Rectal smooth muscle tissue (tissue), 1 donor: Measurements from ENCODE around the gene PEX14.

Experiments
- H3K27ac ChIP-seq: one replicate; pipeline ENCODE4 v1.7.0; 2013; ENCODE audit warnings: low read depth, low read length, inconsistent platforms
- H3K27me3 ChIP-seq: one replicate; pipeline ENCODE4 v1.7.0; 2013; ENCODE audit warnings: low read length; ENCODE audit not compliant: control insufficient read depth, insufficient read depth
- H3K36me3 ChIP-seq: one replicate; pipeline ENCODE4 v1.7.0; 2013; ENCODE audit warnings: low read length; ENCODE audit not compliant: control insufficient read depth, insufficient read depth
- H3K4me1 ChIP-seq: one replicate; pipeline ENCODE4 v1.7.0; 2013; ENCODE audit warnings: low read length; ENCODE audit not compliant: control insufficient read depth, insufficient read depth
- H3K4me3 ChIP-seq: one replicate; pipeline ENCODE4 v1.7.0; 2013; ENCODE audit warnings: low read length
- H3K9ac ChIP-seq: one replicate; pipeline ENCODE4 v1.7.0; 2013; ENCODE audit warnings: low read length

Gene PEX14

GRCh38 chr1:10626791-10627410 is 152.2 kb downstream of the PEX14 start:
- Histone ChIP-seq H3K27ac (no peak overlapping the region), H3K36me3 (peaks cover 6% of the 10 kb centered on the region), H3K27me3 (no peaks in the 10 kb centered on the region), H3K4me1 (peaks cover 5% of the 10 kb centered on the region), H3K4me3 (no peak overlapping the region), H3K9ac (no peak overlapping the region)

- peaks cover 6% of the 10 kb centered on the region for H3K36me3 ChIP-seq
- H3K4me3 ChIP-seq: no peak overlapping the region
- peak overlapping the region; percentile 71 for H3K27ac ChIP-seq
- H3K4me1 ChIP-seq: peaks cover 5% of the 10 kb centered on the region
- no peaks in the 10 kb centered on the region for H3K27me3 ChIP-seq
- H3K9ac ChIP-seq: no peak overlapping the region
Measured at GRCh38 chr1:10628685-10629084, 153.9 kb downstream of the PEX14 start.

DNA sequence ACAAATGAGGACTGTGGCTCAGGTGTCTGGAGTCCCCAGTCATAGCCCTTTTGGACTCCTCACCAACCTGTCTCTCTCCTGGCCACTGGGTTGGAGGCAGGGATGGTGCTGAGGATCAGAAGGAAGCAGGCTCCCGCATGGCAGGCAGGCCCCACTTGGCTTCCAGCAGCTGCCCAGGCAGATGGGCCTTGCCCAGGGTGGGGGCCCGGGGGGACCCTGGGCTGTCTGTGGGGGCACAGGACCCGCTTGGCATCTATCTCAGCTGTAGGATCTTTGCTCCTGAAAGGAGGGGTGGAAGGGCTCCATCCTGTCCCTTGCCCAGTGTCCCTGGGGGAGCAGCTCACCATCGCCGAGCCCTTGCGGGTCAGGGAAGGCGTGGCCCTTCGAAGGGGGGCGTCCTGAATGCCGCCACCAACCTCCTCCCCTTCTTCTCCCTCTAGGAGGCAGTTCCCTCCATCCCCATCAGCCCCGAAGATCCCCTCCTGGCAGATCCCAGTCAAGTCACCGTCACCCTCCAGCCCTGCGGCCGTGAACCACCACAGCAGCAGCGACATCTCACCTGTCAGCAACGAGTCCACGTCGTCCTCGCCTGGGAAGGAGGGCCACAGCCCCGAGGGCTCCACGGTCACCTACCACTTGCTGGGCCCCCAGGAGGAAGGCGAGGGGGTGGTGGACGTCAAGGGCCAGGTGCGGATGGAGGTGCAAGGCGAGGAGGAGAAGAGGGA is 154.5 kb downstream of the PEX14 start:
- peaks cover 6% of the 10 kb centered on the region for H3K36me3 ChIP-seq
- no peak overlapping the region for H3K9ac ChIP-seq
- peaks cover 5% of the 10 kb centered on the region for H3K4me1 ChIP-seq
- H3K27me3 ChIP-seq: no peaks in the 10 kb centered on the region
- H3K27ac ChIP-seq: peak overlapping the region; percentile 71
- no peak overlapping the region for H3K4me3 ChIP-seq

GRCh38 chr1:10629816-10630571 is 155.2 kb downstream of the PEX14 start:
- Histone ChIP-seq H3K36me3 (peaks cover 2% of the 10 kb centered on the region), H3K4me3 (no peak overlapping the region), H3K4me1 (peaks cover 7% of the 10 kb centered on the region), H3K27ac (no peak overlapping the region), H3K9ac (no peak overlapping the region), H3K27me3 (no peaks in the 10 kb centered on the region)

- H3K36me3 ChIP-seq: peaks cover 2% of the 10 kb centered on the region
- peak overlapping the region; percentile 7 for H3K27ac ChIP-seq
- H3K4me3 ChIP-seq: no peak overlapping the region
- peaks cover 12% of the 10 kb centered on the region for H3K4me1 ChIP-seq
- no peaks in the 10 kb centered on the region for H3K27me3 ChIP-seq
- H3K9ac ChIP-seq: no peak overlapping the region
Measured at GRCh38 chr1:10630661-10631120, 155.9 kb downstream of the PEX14 start.

DNA sequence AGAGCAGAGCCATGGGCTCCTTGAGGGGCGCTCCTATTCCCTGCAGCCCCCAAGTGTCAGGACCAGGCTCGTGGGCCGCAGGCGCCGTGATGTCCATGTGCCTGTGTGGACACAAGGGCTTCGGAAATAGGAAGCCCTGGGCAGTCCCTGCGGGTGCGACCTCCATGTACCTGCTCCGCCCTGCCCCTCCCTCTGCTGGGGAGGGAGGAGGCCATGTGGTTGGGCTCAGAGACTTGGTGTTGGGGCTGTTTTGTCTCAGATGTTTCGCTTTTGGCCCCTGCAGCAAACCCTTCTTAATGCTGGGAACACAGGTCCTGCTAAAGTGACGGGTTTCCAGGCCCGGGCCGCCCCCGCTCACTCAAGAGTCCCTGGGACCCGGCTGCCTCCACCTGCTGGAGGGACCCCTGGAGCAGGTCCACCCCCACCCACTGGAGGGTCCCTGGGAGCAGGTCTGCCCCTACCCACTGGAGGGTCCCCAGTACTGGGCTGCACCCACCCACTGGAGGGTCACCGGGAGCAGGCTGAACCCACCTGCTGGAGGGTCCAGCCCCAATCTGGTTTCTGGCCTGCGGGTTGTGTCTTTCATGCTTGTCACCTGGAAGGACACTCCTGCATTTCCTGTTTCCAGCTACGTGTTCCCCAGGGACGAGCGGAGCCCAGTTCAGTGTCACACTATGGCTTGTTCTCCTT is 156.5 kb downstream of the PEX14 start:
- H3K4me1 ChIP-seq: peaks cover 15% of the 10 kb centered on the region
- peak overlapping the region; percentile 7 for H3K27ac ChIP-seq
- peaks cover 2% of the 10 kb centered on the region for H3K36me3 ChIP-seq
- no peak overlapping the region for H3K4me3 ChIP-seq
- no peaks in the 10 kb centered on the region for H3K27me3 ChIP-seq
- H3K9ac ChIP-seq: no peak overlapping the region

GRCh38 chr1:10631811-10632593 is 157.3 kb downstream of the PEX14 start:
- Histone ChIP-seq H3K27ac (peak overlapping the region; percentile 7), H3K36me3 (peaks cover 2% of the 10 kb centered on the region), H3K27me3 (no peaks in the 10 kb centered on the region), H3K4me1 (peaks cover 17% of the 10 kb centered on the region), H3K9ac (no peak overlapping the region), H3K4me3 (no peak overlapping the region)

DNA sequence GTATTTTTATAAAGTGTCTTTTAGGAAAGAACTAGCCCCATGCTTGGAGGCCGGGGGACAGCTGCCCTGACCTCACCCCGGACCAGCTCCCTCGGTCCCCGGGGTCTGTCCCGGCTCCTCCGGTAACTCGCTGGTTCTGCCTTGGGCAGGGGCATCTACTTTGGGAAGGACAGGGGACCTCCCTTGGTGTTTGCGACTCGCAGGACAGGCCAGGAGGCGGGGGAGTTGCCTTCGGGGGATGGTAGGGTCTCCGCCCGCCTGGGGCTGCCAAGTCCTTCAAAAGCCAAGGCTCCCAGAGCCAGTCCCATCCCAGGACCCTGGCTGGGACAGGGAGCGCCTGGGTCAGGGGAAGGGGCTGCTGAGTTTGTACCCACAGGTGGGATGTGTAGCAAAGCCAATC is 157.9 kb downstream of the PEX14 start:
- H3K4me3 ChIP-seq: no peak overlapping the region
- H3K36me3 ChIP-seq: no peaks in the 10 kb centered on the region
- no peak overlapping the region for H3K27ac ChIP-seq
- H3K27me3 ChIP-seq: no peaks in the 10 kb centered on the region
- H3K9ac ChIP-seq: no peak overlapping the region
- peaks cover 17% of the 10 kb centered on the region for H3K4me1 ChIP-seq

DNA sequence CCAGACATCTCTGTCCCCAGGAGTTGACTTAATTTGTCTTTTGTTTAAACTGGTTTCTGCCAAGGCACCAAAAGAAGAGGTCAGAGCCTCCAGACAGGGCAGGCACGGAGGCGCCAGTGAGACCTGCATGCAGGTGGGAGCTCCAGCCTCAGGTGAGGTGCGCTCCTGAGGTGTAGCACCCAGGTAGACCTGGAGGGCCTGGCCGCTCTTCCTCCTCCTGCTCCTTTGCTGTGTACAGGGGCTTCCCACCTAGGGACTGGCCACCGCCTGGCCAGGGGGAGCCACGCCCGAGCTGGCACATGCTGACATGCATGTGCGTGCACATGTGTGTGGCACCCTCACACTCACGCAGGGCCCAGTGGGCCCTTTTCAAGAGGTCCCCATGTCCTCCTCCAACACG is 158.7 kb downstream of the PEX14 start:
- no peaks in the 10 kb centered on the region for H3K36me3 ChIP-seq
- no peak overlapping the region for H3K4me3 ChIP-seq
- no peak overlapping the region for H3K9ac ChIP-seq
- H3K4me1 ChIP-seq: peaks cover 17% of the 10 kb centered on the region
- H3K27me3 ChIP-seq: no peaks in the 10 kb centered on the region
- H3K27ac ChIP-seq: no peak overlapping the region

DNA sequence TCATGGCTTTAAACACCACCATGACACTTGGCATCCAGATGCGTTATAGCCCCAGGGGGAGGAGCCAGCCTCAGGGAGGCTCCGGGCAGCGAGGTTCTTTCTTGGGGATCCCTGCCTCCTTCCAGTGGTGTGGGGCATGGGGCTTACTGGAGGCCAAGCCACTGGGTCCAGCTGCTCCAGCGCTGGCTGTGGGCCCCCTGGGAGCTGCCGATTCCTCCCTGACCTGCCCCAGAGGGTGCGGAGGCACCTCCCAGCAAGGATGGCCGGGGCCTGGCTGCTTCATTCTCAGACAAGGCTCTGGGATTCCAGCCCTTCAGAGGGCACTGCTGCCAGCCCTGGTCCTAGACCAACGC is 159.3 kb downstream of the PEX14 start:
- H3K27me3 ChIP-seq: no peaks in the 10 kb centered on the region
- H3K27ac ChIP-seq: peak overlapping the region; percentile 77
- H3K9ac ChIP-seq: no peak overlapping the region
- H3K4me1 ChIP-seq: peaks cover 14% of the 10 kb centered on the region
- H3K36me3 ChIP-seq: no peaks in the 10 kb centered on the region
- no peak overlapping the region for H3K4me3 ChIP-seq

DNA sequence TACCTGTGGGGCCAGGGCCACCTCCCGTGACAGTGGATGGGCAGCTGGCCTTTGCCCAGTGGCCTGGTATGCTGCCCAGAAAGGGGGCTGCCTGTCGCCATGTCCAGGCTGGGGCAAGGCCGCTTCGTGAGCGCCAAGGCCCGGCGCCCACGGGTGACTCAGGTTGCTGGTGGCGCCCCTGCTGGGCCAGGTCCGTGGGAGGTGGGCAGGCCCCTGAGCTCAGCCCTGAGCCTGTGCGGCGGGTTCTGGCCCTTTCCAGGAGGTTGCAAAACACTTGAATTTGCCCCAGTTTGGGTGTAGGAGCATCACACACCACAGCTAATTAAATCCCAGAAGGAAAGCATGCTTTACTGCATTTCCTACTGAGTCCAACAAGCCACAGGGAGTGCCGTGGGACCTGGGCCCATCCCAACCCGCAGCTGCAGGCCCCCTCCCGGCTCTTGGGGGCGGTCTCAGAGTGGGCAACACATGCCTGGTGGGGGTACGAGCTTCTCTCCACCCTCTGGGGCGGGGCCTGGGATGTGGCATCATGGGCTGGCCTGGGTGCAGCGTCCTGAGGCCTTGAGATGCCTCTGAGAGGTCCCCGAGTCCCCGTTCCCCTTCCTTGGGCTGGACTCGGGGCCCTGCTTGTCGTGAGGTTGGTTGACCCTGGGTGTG is 159.8 kb downstream of the PEX14 start:
- no peak overlapping the region for H3K4me3 ChIP-seq
- H3K27ac ChIP-seq: peak overlapping the region; percentile 77
- no peaks in the 10 kb centered on the region for H3K27me3 ChIP-seq
- H3K36me3 ChIP-seq: peaks cover 4% of the 10 kb centered on the region
- no peak overlapping the region for H3K9ac ChIP-seq
- peaks cover 12% of the 10 kb centered on the region for H3K4me1 ChIP-seq
